GM19240 (cell line): ENCODE data around the gene C14orf132.

Experiments
- DNase-seq: peaks from one replicate; pipeline ENCODE4 v3.0.0; 2011; ENCODE audit warnings: low spot score; ENCODE audit not compliant: insufficient read length

Gene C14orf132

DNA sequence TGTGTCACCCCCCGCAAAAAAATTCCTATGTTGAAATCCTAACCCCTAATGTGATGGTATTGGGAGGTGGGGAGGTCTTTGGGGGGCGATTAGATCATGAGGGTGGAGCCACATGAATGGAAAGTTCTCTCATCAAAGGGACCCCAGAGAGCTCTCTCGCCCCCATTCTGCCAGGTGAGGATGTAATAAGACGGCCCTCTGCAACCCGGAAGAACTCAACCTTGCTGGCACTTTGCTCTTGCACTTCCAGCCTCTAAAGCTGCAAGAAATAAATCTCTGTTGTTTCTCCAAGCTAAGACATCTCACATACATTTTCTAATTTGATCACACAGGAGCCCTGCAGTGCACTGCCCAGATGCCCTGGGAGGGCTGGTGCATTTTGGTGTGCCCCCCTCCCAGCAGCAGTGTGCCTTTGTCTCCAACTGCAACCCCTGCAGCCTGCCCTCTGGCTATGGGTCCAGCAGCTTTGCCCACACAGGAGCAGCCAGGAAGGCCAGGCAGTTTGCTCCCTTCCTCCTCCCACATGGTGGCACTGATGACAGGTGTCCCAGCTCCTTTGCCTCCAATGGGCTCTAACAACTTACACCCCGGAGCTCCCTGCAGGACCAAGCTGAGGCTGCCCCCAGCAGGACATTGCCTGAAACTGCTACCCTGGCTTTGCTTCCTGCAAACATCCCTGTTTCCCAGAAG, 59.3 kb downstream of the C14orf132 start:
- no peak for DNase-seq

DNA sequence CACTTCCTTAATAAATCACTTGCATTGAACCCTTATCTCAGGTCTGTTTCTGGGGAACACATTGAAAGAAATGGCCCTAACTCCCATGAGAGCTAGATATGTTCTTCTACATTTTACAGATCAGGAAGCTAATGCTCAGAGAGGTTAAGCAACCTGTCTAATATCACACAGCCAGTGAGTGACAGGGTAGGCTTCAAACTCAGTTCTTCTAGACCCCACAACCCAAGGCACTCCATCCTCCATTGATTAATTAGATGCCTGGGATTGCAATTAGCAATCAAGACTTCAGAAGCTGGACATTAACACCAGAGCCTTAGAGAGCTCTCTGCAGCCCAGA, 59.8 kb downstream of the C14orf132 start:
- DNase-seq: no peak

DNA sequence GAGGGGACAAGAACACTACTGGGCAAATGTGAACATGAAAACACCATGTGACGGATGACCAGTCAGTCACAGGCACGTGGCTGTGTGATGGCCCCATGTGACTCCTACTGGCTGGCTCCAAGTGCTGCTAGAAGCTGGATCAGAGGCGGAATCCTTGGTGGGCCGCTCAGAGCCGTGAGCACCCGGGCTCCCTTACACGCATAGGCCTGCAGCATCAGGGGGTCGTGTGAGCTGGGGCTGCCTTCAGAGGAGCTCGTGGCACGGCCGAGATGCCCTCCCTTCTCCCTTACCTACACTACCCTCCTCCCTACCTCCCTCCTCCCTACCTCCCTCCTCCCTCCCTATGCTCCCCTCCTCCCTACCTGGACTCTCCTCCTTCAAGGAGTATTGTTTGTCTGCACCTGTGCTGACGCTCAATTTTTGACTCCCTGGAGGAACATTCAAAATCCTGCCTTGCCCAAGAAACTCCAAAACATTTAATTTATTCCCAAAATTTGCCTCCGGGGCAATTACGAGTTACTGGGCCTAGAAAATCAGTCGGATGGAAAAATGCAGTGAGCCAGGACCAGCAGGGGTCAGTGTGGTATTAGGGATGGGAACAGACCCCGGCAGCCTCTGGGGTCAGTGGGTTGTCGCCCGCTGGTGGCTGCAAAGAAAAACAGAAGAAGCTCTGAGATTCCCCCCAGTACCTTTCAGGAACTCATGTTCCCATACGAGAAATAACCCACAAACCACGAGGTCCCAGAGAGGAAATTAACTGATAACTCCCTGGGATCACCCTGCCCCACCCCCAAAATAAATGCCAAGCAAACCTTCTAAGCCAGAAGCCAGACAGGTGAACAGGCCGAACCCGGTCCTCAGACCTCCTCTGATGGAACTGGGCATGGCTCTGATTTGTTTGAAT, 61.3 kb downstream of the C14orf132 start:
- peak; percentile 45 for DNase-seq

DNA sequence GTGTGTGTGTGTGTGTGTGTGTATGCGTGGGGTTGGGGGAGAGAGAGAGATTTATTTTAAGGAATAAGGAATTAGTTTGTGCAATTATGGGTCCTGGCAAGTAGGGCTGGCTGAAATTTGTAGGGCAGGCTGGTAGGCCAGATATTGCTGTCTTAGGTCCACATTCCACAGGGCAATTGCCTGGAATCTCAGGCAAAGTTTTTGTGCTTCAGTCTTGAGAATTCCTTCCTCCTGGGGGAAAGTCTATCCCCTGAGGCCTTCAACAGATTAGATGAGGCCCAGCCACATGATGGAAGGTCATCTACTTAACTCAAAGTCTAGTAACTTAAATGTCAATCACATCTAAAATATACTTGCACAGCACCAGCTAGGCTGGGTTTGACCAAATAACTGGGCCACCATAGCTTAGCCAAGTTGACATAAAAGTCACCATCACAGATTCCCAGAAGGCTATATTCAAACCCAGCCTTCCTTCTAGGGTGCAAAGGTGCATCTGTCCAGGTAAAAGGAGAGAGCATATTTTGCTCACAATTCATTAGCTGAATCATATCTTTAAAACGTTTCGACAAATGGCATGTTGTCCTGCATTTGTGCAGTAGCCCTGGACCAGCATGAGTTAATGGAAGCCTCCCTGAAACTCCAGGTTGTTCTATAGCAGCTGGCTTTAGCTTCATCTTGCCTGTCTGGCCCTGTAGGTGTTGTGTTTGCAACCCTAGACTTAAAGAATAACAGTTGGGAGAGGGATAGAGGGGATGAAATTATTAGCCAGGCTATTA, 63.1 kb downstream of the C14orf132 start:
- no peak for DNase-seq

DNA sequence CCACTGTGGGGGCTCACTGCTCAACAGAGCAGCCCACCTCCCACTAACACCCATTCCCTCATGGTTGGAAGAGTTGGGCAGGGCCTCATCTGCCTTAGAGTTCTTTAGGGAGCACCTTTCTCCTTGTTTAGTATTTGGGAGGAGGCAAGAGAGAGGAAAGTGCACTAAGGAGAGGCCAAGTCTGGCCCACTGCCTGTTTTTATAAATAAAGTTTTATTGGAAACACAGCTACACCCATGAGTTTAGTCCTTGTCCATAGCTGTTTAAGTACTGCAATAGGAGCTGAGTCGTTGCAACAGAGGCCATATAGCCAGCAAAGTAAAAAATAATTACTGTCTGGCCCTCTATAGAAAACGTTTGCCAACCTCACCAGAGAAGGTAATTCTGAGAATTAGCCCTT, 63.9 kb downstream of the C14orf132 start:
- no peak for DNase-seq

DNA sequence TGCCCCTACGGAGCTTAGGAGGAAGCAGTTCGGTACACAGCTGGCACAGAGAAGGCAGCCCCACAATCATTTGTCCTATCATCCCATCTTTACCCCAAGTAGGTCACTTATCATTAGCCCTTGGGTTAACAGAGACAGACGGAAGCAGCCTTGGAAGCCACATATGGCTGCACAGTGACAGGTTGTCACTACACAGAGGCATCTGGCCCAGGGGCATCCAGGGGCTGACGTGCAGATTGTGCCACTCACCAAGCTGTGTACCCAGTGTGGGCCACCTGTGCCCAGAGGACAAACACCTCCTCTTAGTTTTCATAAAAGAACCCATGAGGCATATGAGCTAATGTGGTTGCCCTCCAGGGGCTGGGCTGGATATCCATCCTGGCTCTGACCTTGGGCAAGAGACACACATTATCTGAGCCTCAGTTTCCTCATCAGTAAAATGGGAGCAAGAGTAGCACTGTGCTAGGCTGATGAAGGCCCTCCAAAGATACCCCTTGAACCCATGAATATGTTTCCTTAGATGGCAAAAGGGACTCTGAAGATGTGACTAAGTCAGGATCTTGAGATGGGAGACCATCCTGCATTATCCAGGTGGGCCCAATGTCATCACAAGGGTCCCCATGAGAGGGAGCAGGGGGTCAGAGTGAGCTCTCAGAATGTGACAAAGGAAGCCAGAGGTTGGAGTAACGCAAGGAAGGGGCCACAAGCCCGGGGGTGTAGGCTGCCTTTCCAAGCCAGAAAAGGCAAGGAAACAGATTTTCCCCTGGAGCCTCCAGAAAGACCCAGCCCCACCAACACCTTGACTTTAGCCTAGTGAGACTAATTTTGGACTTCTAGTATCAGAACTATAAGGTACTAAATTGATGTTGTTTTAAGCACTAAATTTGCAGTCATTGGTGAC, 64.6 kb downstream of the C14orf132 start:
- no peak for DNase-seq

DNA sequence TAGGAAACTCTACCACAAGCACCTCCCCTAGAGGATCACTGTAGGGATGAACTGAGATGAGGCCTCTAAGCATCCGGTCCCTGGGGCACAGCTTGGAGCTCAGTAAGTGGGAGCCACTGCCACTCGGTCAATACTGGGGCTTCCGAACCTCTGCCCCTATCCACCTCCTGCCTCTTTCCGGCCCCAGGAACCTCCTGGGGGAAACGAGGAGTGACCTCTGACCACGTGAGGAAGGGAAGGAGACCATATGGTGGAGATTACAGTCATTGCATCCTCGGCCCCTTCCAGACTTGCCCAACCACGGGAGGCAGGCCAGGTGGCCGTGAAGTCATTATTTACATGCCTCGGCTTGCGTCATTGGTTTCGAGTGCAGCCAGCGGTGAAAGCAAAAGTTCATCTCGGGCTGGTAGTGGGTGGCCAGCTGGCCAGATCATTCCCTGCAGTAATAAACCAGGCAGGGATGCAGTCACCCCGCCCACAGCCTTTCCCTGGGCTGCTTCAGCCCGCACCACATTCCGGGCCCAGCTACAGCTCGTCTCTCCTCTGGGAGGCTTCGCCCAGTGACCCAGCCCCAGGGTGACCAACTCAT, 65.4 kb downstream of the C14orf132 start:
- no peak for DNase-seq

DNA sequence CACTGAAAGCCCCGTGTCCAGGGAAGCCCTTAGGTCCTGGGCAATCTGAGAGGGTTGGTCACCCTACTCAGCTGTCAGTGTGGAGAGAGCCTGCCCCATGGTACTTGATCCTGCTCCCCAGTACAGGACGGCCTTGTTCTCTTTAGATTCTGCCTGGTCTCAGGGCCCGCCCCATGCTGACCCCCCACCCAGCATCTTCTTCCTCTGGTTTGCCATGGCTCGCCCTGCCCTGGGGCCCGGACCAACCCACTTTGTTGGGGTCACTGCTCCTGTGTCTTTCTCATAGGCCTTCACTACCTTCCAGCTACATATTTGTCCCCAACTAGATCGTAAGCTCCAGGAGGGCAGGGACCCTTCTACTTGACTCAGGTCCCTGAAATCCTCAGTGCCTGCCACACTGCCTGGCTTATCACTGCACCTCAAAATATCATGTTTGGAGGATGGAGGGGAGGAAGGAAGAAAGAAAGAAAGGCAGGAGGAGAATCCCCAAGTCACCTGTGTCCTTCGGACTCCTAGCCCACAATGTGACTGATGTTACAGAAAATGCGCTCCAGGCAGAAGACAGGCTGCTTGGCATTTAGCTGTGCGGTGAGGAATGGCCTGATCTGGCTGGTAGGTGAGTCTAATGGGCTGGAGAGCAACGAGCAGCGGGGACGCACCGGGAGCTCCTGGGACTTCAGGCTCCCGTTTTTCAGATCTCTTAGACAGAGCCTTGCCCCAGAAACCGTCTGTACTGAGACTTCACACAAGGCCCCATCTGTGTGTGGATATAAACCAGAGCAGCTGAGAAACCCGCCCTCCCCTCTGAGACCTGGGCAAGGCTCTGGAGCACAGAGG, 66.1 kb downstream of the C14orf132 start:
- DNase-seq: no peak

DNA sequence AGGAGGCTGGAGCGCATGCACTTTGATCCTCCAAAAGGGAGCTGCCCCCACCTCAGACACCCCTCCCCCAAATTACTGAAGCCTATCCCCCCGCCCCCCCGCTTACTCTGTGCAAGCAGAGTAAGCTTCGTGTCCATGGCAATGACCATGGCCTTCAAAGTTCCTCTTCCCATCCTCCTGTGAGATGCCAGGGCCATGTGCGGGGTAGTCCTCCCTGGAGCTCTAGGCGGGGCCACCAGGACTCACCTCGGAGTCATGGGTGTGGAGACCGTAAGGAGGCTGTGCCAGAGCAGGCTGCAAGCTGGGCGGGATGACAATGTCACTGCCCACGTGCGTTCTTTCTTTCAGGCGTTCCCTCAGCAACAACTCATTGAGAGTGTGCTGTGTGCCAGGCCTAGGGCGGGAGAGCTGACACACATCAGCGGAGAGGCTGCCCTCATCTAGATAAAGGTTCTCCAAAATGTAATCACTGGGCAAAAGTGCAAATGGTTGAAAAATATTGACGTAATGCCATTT, 66.8 kb downstream of the C14orf132 start:
- DNase-seq: no peak

DNA sequence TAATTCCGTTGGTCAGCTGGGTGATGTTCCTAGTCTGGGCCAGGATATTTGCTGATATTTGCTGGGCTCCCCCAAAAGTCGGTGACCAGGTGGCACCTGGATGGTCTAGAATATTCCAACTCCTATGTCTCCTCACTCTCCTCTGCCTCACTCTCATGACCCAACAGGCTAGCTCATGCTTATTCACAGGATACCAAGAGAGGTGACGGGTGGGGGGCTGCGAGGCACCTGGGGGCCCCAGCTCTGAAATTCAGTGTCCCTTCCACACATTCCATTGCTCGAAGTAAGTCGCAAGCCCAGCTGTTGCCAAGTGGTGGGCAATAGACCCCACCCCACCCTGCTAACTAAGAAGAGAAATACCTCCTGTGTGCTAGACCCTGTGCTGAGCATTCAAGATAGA, 67.7 kb downstream of the C14orf132 start:
- DNase-seq: no peak

DNA sequence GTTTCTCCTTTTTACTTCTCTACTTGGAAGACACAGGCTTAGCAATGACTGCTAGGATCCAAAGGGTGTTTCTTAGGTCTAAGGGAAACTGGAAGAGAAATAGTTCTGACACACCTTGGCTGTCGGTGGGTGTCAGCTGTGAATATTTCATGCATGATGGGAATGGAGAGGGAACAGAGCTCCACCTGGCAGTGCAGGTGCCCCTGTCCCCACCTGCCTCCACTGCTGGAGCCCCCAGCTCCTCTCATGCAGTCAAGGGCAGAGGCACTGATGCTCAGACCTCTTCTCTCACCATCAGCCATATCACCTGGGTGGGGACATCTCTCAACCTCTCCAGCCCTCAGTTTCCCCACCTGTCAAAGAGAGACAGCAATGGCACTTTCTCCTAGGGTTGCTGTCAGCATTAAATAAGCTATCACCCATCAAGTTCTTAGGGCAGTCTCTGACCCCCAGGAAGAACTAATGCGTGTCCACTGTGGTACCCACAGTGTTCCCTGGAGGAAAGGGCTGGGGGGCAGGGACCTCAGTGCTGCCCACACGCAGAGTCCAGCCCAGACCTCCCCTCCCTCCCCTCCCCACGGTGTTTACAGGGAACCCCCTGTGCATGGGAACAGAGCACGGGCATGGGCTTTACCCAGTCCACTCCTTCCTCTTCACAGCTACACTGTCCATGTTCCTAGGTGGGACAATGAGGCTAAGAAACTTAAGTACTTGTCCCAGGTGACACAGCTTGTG, 69.1 kb downstream of the C14orf132 start:
- no peak for DNase-seq

DNA sequence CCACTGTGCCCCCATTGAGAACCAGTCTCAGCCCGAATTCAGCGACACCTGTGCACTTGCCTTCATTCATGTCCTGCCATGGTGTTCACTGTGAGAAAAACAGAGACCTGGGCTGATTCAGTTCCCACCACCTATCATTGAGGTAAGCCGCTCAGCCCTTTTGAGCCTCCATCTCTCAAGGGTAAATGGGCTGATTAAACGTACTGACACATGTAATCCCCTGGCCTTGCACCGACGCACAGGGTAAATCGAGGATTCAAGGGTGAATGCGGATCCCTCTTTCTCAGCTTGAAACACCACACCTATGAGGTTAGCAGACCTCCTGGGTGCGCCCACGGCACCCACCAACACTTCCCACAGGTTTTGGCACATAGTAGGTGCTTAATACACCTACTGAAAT, 69.7 kb downstream of the C14orf132 start:
- no peak for DNase-seq

DNA sequence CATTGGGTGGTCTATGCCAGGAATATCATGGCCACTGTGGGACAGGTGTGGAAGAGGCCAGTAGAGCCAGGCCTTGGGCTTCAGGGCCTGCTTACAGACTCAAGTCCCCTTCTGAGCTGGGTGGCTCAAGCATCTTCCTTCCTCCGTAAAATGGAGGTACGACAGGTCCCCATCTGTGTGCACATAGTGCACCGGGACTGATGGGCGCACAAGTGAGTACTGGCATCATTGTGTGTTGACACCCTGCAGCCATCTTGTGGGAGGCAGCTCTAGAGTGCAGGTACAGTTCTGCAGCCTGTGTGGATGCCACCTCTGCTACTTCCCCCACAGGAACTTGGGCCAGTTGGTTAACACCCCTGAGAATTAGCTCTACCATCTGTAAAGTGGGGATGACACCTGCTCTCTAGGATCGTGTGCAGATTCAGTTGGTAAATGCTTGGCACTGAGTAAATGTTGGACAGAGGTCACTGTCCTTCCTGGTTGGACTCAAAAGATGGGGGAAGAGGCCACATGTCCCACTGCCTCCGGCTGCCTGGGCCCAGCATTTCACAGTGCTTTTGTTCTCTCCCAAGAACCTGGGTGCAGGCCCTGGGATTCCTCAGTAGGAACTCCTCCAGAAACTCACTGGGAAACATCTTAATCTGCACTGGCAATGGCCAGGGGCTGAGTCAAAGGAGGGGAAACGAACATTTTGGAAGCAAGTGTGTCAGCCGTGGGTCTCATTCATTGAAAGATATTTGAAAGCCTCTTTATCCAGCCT, 70.6 kb downstream of the C14orf132 start:
- no peak for DNase-seq

DNA sequence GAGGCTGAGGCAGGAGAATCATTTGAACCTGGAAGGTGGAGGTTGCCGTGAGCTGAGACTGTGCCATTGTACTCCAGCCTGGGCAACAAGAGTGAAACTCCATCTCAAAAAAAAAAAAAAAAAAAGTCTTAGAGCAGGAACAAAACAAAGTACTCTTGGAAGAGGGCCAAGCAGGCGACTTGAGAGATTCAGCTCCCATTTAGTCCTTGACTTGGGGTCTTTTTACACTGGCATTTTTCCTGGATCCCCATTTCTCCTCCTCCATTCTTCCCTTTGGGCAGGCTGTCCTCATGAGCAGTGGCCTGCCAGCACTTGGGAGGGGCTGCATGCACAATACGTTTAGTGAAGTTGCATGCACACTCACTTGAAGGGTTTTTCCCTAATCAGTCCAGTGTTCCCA, 72.9 kb downstream of the C14orf132 start:
- no peak for DNase-seq

DNA sequence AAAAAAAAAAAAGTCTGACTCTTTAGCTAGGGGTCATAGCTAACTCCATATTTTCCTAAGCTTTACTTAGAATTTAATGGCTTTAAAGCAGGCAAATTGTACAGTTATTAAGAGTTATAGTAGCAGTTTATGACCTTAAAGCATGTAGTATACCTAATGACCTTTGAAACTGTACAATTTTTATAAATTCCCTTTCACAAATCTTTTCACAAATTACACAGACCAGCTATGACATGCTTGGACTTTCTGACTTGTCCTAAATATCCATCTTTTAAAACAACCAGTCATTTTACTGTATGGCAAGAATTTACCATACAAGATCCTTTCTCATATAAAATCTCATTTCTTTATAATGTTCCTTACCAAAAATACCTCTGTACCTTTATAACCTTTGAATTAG, 74.8 kb downstream of the C14orf132 start:
- no peak for DNase-seq

DNA sequence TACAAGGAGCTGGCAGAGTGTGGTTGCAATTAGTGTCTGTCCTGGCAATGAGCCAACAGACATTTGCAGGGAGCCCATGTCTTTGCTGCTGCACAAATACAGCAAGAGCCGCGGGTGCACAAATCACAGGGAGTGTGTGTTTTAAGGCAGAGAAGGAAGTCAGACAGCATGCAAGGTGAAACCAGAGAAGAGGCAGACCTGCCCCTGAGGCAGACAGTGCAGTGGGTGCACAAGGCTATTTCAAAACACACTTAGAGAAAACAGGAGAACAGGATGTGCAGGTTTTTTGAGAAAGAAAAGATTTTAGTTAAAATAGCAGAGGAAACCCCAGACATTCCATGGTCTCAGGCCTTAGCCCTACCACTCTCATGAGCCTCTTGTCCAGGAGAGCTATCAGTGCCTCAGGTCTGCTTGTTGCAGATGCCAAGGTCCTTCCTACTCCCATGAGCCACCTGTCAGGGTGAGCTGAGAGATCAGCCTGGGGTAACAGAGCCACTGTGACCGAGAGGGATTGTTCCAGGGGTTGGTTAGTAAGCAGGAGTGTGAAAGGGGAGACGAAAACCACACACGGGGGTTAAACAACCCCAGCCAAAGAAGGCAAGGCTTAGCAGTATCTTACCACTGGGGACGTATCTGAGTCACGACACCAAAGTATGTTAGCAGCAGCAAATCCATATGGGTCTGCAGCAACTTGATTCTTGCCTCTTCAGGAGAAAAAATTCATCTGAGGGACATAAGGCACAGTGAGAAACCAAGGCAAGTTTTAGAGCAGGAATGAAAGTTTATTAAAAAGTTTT, 78.1 kb downstream of the C14orf132 start:
- DNase-seq: no peak

DNA sequence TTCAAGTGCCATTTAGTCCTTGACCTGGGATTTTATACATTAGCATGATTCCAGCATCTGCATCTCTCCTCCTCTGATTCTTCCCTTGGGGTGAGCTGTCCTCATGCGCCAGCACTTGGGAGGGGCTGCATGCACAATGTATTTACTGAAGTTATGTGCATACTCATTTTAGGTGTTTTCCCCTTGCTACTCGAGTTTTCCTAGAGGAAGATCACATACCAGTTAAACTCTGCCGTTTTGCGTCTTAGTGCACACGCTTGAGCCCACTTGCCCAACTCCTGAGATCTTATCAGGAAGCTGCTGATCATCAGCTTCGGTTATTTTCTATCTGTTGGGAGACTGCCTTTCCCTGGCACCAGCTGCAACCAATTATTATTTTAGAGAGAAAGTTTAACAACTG, 78.8 kb downstream of the C14orf132 start:
- no peak for DNase-seq
